Measurements from ENCODE around the gene SYNPO.

DNA sequence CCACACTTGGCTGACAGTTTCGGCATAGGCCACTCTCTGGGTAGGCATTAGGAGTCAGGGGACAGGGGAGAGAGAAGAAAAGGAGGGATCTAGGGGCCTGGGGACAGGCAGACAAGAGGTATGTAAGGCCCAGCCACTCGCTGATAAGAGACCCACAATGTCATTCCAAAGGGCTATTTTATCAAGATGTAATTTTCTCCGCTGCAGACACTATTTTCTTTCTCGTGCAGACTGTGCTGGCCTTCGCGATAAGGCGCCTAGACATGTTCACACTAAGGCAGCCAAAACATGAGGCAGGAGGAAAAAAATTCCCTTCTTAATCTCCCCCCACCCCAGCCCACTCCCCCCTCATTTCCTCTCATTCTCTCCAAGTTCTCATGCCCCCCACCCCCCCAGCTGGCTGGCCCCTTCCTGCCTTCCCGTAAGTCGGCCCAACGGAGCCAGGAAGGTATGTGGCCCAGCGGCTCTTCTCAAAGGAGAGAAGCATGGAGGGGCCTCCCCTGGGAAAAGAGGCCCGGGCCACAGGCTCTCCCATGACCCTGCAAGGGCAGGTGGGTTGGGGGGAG lies 44.9 kb upstream of the SYNPO start:
- TF ChIP-seq, protein P1, sequence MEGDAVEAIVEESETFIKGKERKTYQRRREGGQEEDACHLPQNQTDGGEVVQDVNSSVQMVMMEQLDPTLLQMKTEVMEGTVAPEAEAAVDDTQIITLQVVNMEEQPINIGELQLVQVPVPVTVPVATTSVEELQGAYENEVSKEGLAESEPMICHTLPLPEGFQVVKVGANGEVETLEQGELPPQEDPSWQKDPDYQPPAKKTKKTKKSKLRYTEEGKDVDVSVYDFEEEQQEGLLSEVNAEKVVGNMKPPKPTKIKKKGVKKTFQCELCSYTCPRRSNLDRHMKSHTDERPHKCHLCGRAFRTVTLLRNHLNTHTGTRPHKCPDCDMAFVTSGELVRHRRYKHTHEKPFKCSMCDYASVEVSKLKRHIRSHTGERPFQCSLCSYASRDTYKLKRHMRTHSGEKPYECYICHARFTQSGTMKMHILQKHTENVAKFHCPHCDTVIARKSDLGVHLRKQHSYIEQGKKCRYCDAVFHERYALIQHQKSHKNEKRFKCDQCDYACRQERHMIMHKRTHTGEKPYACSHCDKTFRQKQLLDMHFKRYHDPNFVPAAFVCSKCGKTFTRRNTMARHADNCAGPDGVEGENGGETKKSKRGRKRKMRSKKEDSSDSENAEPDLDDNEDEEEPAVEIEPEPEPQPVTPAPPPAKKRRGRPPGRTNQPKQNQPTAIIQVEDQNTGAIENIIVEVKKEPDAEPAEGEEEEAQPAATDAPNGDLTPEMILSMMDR (IDR thresholded peaks at IDR 0.05; ENCODE audit: insufficient read depth, low read depth, low read length), result no peak
- TF ChIP-seq EZH2 (IDR thresholded peaks at IDR 0.05; ENCODE audit: insufficient read depth, low read length), result no peak

All from astrocyte (in vitro differentiated cells and primary cell).